HUDEP-2 (cell line): ENCODE results near the gene PDCD1.
"Not testable (repeated sequence)": the region's sequence is repeated elsewhere in the genome, so short reads cannot be mapped to it uniquely, and the experiment has no call there.

Experiments used
- DNase-seq, 76 experiments: peaks; one replicate each; lab custom pipeline; 2025; ENCODE audit not compliant: unreplicated experiment in 76 of 76; lab: John Stamatoyannopoulos, UW

PDCD1 gene

DNA sequence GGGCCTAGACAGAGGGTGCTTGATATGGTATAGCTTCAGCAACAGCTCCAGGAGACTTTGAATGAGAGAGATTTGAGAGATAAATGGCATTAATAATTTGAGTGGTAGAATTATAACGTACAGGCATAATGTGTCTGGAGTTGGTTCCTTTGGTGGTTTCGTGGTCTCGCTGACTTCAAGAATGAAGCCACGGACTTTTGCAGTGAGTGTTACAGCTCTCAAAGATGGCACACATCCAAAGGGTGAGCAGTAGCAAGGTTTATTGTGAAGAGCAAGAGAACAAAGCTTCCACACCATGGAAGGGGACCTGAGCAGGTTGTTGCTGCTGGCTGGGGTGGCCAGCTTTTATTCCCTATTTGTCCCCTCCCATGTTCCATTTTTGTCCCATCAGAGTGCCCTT lies 23.1 kb downstream of the PDCD1 start:
- DNase-seq: no peak

DNA sequence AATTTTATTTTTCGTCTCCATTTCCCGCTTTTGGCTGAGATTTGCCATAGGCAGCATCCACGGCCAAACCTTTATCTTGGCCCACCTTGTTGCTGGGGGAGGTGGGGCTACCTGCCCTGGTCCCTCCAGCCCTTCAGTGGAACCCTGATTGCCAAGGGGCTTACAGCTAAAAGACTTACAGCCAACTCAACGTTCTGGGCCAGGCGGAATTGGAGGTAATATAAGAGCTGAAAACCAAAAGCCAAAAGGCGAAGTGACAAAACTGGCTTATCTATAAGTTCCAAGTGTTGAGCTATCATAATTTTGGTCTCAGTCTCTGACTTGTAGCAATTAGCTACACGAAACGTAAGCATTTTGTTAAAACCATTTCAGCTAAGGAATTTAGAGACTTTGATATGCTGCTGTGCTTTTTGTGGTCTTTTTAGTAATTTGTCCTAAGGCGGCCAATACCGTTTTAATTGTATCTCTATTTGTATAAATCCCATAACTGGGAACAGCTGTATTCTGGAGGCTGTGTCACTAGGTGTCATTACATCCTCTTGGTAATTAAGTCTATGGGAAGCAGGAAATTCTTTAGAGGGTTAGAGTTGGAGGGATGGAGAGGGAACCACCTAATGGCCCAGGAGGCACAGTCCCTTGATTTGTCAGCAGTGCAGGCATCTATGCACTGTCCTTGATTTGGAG lies 24.0 kb downstream of the PDCD1 start:
- DNase-seq: no peak

DNA sequence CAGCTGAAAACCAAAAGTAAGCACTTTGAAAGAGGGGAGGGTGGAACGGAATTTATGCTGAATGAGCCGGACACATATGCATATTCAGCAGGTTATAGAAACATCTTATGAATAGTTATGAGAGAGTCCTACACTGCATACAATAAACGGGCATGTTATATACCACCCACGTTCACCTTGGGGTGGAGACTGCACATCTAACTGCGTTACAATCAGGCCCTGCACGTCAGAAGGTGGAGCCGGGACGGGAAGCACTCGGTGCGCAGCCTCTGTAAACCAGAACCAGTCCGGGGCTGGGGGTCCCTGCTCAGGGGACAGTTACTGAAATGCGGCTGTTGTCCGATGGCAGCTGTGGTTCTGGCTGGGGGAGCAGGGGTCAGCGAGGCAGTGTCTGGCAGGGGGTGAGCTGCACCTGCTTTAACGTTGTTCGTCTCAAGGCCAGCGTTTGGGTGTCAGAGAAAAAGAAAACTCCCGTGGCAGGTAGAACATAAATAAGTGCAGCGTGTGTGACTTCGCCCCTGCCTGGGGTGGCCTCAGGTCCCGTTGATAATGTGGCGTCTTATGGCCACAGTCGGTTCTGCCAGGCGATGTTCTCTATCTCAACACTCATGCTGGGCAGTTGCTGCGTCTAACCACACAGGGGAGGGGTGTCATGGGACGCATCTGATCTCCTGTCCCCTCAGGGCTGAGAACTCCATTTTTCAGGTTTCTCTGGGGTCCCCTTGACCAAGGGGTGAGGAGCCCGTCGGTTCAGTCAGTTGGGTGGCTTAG lies 24.8 kb downstream of the PDCD1 start:
- DNase-seq: not testable (repeated sequence)

DNA sequence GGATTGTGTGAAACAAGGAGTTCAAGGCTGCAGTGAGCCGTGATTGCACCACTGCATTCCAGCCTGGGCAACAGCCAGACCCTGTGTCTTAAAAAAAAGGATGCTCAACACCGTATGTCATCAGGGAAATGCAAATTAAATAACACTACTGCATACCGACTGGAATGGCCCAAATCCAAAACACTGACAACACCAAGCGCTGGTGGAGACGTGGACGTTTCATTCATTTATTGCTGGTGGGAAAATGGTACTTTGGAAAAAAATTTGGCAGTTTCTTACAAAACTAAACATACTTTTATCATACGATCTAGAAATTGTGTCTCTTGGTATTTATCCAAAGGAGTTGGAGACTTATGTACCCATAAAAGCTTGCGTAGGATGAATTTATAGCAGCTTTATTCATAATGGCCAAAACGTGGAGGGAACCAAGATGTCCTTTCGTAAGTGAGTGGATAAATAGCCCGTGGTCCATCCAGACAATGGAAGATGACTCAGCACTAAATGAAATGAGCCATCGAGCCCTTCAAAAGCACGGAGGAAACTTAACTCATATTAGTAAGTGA lies 25.5 kb downstream of the PDCD1 start:
- DNase-seq: no peak

DNA sequence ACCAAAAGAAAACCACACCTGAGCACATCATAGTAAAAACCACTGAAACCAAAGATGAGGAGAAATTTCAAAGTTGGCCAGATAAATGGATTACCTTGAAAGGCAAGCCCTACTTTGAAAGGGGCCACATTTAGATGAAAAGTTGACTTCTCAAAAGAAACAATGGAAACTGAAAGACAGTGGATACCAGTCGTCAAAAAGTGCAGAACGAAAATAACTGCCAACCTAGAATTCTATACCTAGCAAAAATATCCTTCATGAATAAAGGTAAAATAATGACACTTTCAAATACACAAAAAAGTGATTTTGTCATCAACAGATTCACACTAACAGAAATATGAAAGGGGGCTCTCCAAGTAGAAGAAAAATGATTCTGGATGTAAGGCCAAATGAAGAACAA lies 31.3 kb downstream of the PDCD1 start:
- no peak for DNase-seq

DNA sequence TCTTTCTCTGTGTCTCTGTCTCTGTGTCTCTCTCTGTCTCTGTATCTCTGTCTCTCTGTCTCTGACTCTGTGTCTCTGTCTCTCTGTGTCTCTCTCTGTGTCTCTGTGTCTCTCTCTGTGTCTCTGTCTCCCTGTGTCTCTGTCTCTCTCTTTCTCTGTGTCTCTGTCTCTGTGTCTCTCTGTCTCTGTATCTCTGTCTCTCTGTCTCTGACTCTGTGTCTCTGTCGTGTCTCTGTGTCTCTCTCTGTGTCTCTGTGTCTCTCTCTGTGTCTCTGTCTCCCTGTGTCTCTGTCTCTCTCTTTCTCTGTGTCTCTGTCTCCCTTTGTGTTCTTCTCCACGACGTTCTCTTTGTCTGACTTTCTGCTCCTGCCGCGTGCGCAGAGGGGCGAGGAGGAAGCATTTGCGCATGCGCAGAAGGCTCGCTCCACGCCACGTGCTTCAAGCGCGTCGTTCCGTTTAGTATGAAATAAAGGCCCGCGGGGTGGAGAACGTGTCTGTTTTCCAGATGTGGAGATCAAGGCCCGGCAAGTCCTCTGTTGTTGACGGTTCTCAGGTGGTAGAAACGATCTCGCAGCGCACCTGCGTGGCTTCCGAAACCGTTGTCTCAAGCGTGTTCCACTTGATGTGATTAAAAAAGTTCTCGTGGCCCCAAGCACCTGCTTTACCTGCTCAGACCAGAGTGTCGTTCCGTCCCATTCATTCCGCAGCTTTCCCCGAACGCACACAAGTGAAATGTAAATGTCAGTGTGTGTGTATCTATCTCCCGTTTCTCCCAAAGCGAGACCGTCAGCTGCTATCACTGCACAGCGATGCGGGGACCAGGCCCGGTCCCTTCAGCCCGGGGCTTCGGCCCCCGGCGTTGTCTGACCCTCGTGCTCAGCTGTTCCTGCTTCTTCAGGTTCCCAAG lies 34.9 kb downstream of the PDCD1 start:
- DNase-seq: not testable (repeated sequence)

DNA sequence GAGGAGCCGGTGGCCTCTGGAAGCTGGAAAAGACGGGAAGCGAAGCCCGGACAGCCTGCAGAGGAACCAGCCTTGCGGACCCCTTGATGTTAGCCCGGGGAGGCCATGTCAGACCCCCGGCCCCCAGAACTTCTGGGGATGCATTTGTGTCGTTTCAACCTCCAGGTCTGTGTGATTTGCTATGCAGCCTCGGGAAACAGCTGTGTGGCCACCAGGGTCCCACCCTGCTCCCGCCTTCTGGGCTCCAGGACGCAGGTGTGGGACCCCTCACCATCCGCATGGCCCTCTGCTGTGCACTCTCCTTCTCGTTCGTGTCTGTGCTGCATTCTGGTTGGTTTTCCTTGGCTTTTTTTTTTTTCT lies 36.5 kb downstream of the PDCD1 start:
- no peak for DNase-seq

DNA sequence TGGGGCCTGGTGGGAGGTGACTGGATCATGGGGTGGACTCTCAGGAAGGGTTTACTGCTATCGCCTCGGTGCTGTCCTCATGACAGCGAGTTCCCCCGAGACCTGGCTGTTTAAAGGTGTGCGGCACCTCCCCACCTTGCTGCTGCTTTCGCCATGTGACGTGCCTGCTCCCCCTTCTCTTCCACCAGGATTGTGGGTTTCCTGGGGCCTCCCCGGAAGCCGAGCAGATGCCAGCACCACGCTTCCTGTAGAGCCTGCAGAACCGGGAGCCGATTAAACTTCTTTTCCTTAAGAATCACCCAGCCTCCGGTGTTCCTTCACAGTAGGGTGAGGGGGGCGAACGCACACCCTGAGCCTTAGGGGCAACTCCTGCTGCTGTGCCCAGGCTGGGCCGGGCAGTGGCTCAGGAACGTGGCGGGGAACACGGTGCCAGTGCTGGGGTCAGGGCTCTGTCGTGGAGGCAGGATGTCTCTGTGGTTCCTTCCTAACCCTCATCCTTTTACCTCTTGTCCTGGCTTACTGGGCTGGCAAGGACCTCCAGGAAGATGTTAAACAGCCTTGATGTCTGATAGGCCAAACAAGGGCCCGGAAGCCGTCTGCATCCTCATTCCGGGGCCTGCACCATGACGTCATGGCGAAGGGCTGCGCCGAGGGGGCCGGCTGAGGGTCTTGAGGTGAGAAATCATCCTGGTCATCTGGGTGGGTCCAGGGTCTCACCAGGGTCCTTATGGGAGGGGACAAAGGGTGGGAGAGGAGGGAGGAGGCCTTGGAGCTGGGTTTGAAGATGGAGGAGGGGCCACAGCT lies 37.0 kb downstream of the PDCD1 start:
- no peak for DNase-seq

DNA sequence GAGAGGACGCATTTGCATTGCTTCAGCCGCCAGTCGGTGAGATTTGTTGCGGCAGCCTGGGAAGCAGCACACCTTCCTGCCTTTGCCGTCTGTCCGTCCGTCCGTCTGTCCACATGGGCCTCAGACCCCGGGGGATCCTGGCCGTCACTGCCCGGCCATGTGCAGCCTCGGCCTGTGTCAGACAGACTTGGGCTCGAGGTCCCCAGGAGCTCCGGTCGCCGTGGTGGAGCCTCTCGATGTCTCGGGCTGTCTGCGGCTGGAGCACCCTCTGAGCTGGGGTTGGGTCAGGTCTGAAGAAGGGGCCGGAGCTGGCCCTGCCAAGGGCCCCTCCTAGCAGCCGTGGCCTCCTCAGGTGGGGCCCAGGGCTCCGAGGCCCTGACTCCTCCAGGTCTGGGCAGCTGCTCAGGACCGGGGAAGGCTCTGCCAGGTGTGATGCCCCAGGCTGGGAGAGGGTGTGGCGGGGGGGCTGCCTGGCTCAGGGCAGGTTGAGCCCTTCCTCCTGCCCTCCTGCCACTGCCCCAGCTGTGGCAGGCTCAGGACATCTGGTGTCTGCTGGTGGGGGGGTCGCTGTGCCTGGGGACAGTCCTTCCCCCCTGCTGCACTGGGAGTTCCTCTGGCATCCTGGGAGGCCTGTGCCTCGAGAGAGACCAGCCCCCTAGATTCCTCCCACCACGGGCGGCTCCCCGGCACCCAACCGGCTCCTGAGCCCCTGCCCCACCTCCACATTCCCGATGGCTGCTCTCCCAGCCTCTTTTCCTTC lies 37.9 kb downstream of the PDCD1 start:
- DNase-seq: no peak

DNA sequence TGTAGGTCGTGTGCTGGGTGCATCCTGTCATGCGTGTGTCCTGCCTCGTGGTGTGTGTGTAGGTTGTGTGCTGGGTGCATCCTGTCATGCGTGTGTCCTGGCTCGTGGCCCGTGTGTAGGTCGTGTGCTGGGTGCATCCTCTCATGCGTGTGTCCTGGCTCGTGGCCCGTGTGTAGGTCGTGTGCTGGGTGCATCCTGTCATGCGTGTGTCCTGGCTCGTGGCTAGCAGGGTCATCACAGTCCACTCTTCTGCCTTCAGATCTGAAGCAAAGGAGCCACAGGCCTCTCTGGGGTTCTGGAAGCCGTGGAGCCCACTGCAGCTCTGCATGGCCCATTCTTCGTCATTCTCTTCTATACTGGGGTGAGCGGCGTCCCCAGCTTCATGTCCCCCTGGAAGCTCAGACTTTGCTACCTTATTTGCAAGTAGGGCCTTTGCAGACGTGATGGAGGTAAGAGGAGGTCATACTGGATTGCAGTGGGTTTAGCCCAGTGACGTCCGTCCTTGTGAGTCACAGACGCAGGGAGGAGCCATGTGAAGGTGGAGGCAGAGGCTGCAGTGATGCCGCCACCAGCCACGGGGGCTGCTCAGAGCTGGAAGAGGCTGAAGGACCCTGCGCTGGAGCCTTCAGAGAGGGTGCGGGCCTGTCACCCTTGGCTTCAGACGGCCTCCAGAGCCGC lies 38.6 kb downstream of the PDCD1 start:
- DNase-seq: not testable (repeated sequence)

DNA sequence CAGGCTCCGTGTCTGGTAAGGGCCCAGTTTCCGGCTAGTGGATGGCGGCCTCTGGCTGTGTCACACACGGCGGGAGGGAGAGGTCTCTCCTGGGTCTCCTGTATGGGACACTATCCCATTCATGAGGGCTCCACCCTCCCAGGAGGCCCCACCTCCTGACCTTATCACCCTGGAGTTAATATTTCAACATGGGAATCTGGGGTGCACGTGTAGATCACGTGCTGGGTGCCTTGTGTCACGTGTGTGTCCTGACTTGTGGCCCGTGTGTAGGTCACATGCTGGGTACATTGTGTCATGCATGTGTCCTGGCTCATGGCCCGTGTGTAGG lies 39.8 kb downstream of the PDCD1 start:
- DNase-seq: no peak

DNA sequence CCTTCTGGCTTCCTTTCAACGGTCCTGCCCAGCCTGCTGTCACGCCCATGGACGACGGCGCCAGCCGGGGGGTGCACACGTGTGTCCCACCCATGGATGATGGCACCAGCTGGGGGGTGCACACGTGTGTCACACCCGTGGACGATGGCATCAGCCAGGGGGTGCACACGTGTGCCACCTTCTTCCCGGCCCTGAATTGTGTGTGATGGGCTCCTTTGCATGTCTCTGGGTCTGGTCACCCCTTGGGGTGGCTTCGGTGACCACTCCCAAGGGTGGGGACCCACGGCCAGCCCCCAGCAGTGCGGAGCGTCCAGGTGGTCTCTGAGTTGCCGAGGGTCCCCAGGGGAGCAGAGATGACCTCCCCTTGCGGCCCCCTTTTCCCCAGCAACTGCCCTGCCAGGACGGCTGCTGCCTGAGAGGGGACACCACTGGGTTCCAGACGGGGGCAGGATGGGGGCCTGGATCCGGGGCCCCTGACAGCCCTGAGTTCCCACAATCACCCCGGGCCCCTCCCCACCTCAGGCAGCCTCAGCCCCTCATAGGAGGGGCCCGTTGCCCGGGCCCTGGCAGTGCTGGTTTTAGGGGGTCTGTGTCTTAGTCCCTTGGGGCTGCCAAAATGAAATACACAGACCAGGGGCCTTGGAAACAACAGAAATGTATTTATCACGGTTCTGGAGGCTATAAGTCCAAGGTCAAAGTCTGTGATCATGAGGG lies 40.3 kb downstream of the PDCD1 start:
- no peak for DNase-seq

DNA sequence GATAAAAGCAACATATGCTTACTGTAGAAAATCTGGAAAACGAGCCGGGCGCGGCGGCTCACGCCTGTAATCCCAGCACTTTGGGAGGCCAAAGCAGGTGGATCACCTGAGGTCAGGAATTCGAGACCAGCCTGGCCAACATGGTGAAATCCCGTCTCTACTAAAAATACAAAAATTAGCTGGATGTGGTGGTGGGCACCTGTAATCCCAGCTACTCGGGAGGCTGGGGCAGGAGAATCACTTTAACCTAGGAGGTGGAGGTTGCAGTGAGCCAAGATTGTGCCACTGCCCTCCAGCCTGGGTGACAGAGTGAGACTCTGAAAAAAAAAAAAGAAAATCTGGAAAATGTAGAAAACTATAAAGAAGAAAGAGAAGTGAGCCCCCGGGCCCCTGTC lies 40.9 kb downstream of the PDCD1 start:
- DNase-seq: not testable (repeated sequence)

DNA sequence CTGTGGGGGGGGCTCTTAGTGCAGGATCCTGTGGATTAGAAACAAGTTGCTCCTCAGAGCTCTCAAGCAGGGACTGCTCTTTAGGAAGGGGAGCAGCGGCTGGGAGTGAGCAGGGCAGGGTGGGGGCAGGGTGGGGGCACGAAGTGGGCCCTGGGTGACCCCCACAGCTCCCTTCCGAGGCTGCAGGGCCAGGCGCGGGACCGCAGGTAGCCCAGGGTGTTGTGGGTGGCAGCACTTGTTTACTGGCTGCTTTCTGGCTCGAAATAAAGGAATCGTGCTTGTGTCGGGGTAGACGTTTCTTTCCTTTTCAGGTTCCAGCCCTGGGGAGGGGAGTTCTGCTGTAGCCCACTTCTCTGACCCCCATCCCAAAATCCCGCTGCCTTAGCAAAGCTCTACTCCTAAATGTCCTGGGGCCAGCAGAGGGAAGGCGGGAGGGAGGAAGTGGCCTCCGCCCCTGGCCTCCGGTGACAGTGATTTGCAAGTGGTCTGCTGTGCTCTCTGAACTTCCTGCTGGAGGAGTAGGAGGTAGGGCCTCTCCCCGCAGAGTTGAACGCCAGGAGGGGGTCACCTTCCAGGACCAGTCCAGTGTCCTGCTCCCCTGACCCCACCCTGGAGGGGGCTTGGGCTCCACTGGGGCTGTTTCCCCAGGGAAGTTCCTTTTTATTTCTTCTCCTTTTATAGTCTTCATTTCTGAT lies 41.4 kb downstream of the PDCD1 start:
- DNase-seq: no peak

DNA sequence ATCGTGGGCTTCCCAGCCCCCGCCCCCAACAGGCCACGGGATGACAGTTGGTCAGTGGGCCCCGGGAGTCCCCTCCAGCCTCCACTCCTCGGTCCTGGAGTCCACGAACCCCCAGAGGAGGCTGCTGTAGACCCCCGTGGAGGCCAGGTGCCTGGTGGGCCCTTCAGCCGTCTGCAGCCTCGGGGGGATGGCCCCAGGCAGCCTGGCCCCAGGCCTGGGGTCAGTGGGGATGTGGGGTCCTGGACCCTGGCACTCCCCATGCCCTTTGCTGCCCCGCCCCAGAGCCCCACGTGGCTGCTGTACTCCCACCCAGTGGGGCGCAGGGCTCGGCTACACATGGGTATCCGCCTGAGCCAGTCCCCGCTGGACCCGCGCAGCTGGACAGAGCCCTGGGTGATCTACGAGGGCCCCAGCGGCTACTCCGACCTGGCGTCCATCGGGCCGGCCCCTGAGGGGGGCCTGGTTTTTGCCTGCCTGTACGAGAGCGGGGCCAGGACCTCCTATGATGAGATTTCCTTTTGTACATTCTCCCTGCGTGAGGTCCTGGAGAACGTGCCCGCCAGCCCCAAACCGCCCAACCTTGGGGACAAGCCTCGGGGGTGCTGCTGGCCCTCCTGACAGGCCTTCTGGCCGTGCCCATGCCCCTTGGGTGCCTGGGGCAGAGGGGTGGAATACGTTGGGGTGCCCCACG lies 42.1 kb downstream of the PDCD1 start:
- DNase-seq: no peak

DNA sequence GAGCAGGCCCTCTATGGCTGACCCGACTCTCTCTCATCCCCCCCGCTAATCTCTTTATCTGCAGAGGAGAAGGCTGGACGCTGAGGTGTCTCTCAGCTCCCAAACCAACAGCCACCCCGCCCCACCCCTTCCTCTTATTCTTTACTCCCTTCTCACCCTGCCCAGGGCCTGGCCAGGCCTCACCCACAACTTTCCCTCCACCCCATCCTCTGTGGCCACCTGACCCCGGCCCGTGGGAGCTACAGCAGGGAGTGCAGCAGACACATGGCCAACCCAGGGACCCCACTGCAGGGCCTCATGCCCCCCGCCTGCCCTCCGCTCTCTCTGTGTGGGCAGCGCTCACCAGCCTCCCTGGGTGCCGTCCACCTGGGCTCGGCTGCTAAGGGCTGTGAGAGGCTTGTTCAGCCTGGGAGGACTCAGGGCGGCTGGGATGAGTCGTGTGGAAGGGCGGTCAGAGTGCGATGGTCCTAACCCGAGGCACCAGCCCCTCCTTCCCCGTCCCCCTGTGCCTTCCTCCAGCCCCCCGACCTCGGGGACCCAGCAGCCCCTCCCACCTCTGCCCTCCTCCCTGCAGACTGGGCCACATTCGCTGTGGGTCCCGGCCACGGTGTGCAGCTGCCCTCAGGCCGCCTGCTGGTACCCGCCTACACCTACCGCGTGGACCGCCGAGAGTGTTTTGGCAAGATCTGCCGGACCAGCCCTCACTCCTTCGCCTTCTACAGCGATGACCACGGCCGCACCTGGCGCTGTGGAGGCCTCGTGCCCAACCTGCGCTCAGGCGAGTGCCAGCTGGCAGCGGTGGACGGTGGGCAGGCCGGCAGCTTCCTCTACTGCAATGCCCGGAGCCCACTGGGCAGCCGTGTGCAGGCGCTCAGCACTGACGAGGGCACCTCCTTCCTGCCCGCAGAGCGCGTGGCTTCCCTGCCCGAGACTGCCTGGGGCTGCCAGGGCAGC lies 42.9 kb downstream of the PDCD1 start:
- DNase-seq: no peak
